ENCODE data around the gene ZNF423.

The ZNF423 gene

GRCh38 chr16:49600536-49600935 lies 255.4 kb downstream of the ZNF423 start:
- DNase-seq (ENCODE audit: low spot score): no peak

- no peak for DNase-seq (ENCODE audit: low spot score)
These were observed 256.2 kb downstream of the ZNF423 start for GRCh38 chr16:49599704-49600103.

DNA sequence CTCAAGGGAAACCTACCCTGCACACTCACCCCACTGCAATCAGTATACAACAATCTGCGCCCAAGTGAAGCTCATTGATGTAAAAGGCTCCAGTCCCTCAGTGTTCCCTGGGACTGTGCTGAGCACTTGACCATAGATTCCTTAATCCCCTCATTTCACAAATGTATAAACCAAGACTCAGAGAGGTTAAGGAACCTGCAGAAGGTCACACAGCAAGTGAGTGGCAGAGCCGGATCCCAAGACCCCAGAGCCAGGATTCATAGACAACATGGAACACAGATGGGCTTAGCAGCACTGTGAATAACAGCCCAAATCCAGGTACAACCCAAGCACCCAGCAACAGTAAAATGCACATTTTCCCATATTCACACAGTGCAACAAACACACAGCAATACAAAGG lies 256.6 kb downstream of the ZNF423 start:
- no peak for DNase-seq (ENCODE audit: low spot score)

- DNase-seq (ENCODE audit: low spot score): no peak
These were observed 257.3 kb downstream of the ZNF423 start for GRCh38 chr16:49598383-49599170.

DNA sequence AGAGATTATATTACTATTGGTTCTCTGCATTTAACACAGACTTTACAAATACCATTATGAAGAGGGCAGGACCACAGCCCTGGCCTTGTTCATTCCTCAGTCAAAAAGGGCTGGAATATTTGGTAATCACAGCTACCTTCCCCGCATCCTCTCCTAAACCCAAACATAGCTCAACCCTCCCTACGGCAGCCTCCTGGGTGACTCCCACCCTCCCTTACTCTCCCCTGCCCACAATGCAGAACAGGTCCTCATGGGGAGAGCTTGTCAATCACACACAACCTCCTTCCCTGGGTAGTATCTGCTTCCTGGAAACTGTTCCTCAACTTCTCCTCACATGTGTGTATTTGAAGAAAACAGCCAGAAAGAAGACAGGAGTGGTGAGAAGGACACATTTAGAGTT lies 258.1 kb downstream of the ZNF423 start:
- DNase-seq (ENCODE audit: low spot score): no peak

GRCh38 chr16:49596648-49597291 lies 259.1 kb downstream of the ZNF423 start:
- DNase-seq (ENCODE audit: low spot score): no peak

DNA sequence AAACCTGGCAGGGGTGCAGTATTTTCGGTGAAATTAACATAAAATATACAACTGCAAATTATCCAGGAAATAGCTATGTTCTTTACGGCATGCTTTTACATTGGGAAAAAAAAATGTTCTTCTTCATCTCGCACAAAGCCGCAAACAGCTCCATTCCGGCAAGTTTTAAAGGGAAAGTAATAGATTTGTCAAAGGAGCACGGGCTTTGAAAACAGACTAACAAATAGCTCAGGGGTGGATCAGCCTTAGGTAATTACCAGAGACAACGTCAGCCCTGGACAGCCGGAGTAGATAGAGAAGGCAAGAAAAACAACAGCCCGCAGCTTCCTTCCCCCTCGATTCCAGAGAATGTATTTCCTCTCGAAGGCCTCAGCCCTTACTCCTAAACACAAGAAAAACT lies 259.8 kb downstream of the ZNF423 start:
- DNase-seq (ENCODE audit: low spot score): no peak

DNA sequence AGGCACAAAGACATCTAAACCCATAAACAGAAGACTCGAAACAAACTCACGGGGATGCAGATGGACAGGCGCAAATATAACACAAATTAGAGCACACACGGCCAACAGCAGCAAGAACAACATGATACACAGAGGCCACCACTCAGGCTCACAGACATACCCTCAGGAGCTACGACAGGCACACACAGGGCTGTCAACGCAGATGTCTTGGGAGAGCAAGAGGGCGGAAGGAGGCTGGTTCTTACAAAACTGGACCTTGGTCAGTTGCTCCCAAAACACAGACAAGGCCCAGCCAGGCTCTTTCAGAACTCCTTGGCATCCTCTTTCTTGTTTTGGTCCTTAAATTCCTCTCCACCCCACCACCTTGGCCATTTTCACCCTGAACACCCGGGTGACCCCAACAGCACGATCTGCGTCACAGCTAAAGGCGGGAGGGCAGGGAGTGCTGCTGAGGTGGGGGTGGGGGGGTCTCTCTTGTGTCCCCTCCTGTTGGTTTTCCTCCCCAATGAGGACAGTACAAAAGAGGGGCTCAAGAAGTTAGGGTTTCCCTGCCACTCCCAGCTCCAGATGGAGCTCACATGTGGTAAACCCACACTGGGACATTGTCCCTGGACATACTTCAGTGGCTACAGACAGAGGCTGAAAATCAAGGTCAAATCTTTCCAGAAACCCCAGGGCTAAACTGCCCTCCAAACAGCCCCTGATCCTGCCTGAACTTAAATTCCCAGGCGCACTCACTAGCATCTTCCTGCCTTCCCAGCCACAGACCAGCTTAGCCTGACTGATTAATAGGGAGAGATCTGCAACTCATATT lies 261.0 kb downstream of the ZNF423 start:
- DNase-seq (ENCODE audit: low spot score): no peak

GRCh38 chr16:49594153-49594552 lies 261.8 kb downstream of the ZNF423 start:
- no peak for DNase-seq (ENCODE audit: low spot score)

GRCh38 chr16:49593424-49594040 lies 262.4 kb downstream of the ZNF423 start:
- no peak for DNase-seq (ENCODE audit: low spot score)

DNA sequence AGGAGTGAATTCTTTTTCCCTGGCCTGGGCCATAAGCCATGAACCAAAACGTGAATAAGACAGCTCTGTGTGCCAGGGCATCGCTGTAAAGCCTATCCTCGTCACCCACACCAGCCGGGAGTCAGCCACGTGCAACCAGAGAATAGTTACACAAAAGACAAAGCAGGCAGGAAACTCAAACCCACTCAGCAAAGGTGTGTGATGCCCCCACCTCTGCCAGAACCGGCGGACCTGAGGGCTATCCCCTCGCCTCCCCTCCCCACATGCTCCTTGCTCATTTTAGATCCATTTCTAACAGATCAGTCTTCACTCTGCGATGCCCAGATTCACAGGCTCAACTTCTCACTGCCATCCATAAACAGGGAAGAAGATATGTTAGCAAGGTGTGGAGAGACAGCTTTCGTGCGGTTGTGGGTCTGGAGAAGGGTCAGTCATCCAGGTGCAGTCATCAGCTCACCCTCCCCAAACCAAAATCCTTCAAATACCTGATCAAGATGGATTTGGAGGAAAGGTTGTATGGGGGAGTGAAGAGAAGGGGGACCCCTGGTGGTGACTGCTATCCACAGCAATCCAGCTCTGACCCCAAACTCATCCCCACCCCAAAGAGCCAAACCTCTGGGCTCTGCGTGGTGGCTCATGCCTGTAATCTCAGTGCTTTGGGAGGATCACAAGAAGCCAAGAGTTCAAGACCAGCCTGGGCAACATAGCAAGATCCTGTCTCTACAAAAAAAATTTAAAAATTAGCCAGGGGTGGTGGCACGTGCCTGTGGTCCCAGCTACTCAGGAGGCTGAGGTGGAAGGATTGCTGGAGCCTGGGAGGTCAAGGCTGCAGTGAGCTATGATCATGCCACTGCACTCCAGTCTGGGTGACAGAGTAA lies 263.1 kb downstream of the ZNF423 start:
- DNase-seq (ENCODE audit: low spot score): peak; percentile 68

DNA sequence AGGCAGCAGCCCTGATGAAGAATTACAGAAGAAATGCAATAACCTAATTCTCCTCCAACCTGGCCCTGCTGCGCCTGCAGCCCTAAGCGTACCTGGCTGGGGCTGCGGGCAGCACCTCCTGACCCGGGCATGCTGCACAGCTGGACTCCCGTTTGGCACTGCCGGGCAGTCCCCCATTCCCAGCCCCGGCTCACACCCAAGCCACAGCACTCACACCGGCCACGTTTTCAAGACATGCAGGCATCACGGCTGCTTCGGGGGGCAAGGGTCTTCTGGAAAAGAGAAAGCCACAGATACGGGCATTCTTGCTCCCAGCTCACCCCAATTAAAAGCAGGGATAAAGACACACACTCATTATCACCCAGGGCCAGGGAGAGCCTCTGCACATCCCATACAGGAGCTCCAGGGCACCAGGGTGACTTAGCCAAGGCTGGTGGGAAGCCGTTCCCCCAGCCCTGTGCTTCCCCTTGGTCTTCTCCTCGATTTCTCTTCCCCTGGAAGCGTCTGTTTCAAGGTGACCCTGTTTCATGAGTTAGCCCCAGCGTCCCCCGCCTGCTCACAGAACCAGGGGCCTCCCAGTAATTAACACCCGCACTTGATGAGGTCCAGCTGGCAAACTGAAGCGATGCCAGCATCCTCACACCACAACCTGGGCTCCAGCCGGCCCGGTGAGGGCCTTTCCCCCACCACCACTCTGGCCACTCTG lies 265.6 kb downstream of the ZNF423 start:
- DNase-seq (ENCODE audit: low spot score): no peak

GRCh38 chr16:49589544-49590031 lies 266.3 kb downstream of the ZNF423 start:
- DNase-seq (ENCODE audit: low spot score): no peak

DNA sequence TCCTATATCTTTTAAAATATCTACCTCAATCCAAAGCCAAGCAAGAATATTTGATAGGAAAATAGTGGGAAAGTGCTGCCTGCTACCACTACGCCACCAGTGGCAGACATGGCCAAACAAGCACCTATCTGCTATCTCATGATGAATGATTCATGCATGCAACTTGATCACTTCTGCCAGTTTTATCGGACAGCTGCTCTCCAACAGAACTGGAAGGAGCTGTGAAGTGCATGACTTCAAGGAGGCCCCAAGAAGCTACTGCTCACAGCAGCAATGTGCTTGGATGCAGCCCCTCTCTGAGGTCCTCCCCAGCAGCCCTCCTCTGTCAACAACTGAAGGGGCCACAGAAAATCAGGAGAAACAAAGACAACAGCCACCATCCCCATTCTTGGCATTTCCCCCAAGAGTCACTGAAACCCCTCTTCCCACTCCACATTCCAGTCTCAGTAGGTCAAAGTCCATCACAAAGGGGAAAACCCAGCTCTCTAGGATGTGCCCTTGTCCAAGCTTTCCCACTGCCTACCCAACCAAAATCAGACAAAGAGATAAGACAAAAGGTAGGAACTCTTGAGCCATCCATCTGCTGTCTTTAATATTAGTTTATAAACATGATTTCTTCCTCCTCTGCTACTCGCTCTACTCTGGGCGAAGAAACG lies 267.1 kb downstream of the ZNF423 start:
- no peak for DNase-seq (ENCODE audit: low spot score)

DNA sequence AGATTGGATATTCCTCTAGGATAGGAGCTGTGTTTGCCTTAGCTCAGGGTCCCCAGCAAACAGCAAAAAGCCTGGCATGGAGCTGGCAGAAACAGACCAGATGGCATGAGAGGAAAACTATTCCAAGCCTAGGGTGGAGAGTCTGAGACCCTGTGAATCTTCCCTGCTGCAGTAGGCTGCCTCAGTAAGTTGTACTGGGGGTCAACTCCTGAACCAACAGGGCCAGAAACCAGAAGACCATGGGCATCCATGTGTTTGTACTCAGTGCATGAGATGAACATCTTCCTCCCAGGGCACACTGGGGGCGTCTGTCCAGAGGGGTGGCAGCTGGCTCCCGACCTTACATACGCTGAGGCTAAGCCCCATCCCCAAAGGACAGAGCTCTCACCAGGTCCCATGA lies 267.9 kb downstream of the ZNF423 start:
- DNase-seq (ENCODE audit: low spot score): no peak

DNA sequence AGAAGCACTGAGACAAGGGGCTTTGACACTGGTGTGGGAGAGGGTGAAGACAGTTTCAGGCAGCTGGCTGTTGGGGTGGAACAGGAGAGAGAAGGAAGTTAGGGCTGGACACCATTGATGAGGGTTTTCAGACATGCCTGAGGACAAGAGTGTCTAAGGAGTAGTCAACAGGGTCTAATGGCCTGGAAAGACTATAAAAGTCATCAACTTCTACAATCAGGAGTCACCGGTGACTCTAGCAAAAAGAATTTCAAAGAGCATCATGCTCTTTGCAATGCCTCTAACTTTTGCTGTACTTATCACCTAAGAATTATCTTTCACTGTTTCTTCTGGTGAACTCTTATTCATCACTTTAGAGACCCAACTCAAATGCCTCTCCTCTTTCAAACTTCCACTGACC lies 268.4 kb downstream of the ZNF423 start:
- no peak for DNase-seq (ENCODE audit: low spot score)

DNA sequence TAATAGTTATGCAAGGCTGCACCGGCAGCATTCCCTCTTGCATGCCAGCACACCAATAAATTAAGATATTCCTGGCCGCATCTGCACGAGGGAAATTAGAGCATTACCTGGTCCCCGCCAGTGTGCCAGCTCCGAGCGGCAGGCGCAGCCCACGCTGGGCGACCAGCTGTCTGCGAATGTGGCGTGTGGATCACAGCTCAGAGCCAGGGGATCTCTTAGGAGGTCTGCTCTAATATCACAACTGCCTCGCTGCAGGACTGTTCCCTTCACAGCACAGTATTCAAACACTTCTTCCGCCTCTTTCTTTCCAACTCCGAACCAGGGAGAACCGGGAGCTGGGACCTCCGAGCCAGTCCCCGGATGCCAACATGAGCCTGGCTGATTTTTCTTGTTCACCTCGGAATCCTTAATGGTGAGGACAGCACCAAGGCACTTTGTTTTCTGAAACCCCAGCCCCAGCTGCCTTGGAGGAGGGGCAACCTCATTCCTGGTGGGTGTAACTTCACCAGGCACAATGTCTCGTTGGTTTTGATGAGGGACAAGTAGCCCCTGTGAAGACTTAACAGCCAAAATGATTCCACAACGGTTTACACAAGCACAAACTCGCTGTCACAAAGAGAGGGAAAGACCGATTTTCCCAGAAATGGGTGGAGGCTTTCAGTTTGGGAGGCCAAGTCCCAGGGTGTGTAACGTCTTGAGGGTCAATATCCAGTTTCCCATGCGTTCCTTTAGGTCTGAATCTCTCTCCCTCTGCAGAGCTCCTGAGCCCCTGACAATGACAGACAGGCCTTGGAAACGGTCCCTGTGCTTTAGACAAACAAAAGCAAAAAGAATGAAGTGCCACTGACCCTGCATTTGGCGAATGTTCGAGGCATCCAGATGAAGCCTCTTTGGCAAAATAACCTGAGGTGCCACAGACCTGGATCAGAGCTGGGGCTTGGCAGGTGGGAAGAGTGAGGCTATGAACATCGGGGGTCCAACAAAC lies 269.2 kb downstream of the ZNF423 start:
- DNase-seq (ENCODE audit: low spot score): no peak

GRCh38 chr16:49585143-49585832 lies 270.6 kb downstream of the ZNF423 start:
- DNase-seq (ENCODE audit: low spot score): no peak

Data from AG20443 (cell line).